ENCODE measurements around the gene FAM50A. TPM values are rescaled to one million over a fixed set of nuclear protein-coding genes. Genes with fewer than 3 reads are reported as not detected.
"Not testable (repeated sequence)": the region's sequence is repeated elsewhere in the genome, so short reads cannot be mapped to it uniquely, and the experiment has no call there.

Gene FAM50A
- total RNA-seq, 2 donors from 2014 or later, result 52.8 to 63.4 TPM

DNA sequence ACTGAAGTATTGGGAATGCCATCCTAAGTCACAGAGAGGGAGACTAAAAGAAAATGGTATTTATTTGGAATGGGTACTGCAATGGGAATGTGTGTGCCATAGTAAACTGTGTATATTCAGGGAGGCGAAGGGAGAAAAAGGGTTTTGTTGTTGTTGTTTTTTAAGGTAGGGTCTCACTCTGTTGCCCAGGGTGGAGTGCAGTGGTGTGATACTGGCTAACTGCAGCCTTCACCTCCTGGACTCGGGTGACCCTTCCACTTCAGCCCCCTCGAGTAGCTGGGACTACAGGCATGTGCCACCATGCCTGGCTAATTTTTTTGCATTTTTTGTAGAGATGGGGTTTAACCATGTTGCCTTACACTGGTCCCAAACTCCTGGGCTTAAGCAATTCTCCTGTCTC, 50.8 kb downstream of the FAM50A start:
- ATAC-seq (ENCODE audit: insufficient number of reproducible peaks, low FRiP score, low read depth), result no peak
- Histone ChIP-seq H3K27me3 (replicated peaks; ENCODE audit: insufficient read depth) (no peaks in the 10 kb centered on the region), H3K9me3 (no peaks in the 10 kb centered on the region), H3K36me3 (no peaks in the 10 kb centered on the region), H3K4me1 (ENCODE audit: control insufficient read depth in 1 of 2, low read depth in 2 of 2) (peaks cover 0 to 4% of the 10 kb centered on the region in 2 donors), H3K4me3 (no peak overlapping the region), H3K27ac (no peak overlapping the region)
- DNase-seq (ENCODE audit: low spot score), result no peak
- TF ChIP-seq, protein P1, sequence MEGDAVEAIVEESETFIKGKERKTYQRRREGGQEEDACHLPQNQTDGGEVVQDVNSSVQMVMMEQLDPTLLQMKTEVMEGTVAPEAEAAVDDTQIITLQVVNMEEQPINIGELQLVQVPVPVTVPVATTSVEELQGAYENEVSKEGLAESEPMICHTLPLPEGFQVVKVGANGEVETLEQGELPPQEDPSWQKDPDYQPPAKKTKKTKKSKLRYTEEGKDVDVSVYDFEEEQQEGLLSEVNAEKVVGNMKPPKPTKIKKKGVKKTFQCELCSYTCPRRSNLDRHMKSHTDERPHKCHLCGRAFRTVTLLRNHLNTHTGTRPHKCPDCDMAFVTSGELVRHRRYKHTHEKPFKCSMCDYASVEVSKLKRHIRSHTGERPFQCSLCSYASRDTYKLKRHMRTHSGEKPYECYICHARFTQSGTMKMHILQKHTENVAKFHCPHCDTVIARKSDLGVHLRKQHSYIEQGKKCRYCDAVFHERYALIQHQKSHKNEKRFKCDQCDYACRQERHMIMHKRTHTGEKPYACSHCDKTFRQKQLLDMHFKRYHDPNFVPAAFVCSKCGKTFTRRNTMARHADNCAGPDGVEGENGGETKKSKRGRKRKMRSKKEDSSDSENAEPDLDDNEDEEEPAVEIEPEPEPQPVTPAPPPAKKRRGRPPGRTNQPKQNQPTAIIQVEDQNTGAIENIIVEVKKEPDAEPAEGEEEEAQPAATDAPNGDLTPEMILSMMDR (IDR thresholded peaks at IDR 0.05), result no peak

DNA sequence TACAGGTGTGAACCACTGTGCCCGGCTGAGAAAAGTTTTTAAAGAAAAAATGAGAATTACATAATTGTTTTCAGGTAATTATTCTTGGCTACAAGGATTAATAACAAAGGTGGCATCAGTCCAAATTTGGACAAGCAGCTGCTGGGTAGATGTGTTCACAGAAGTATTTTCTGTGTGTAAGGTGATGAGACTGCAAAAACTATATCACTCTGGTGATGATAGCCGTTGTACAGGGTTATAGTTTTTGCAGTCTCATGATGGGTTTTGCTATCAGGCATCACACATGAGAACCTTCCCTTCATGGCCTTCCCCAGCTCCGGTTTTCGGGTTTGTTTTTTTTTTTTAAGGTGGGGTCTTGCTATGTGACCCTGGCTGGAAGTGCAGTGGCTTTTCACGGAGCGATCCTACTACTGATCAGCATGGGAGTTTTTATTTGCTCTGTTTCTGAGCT, 51.6 kb downstream of the FAM50A start:
- no peak overlapping the region for H3K4me3 ChIP-seq
- H3K9me3 ChIP-seq, result no peaks in the 10 kb centered on the region
- TF ChIP-seq, protein P1 (IDR thresholded peaks at IDR 0.05), result no peak
- DNase-seq (ENCODE audit: low spot score) (no peak), ATAC-seq (ENCODE audit: insufficient number of reproducible peaks, low FRiP score, low read depth) (no peak)
- no peaks in the 10 kb centered on the region for H3K27me3 ChIP-seq (replicated peaks; ENCODE audit: insufficient read depth)
- H3K27ac ChIP-seq, result no peak overlapping the region
- H3K4me1 ChIP-seq (ENCODE audit: control insufficient read depth in 1 of 2, low read depth in 2 of 2), result peaks cover 0 to 6% of the 10 kb centered on the region in 2 donors
- no peaks in the 10 kb centered on the region for H3K36me3 ChIP-seq

DNA sequence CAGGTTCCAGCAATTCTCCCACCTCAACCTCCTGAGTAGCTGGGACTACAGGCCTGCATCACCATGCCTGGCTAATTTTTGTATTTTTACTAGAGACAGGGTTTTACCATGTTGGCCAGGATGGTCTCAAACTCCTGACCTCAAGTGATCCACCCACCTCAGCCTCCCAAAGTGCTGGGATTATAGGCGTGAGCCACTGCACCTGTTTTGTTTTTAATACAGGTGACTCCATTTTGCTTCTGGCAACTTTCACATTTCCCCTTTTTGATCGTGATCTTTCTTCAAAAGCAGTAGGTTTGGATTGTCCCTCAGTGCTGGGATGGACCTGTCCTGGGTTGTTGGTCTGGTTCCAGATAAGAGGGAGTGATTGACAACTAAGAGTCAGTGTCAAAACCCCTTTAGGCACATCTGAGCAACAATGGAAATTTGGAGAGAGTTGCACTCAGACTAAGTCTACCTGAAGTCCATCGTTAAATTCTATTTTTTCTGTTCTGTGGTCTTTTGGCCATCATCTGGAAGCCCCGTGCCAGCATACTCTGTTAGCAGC, 52.7 kb downstream of the FAM50A start:
- not testable (repeated sequence) for H3K4me3 ChIP-seq; H3K27ac ChIP-seq; H3K9me3 ChIP-seq; ATAC-seq (ENCODE audit: insufficient number of reproducible peaks, low FRiP score, low read depth); H3K36me3 ChIP-seq; DNase-seq (ENCODE audit: low spot score); H3K4me1 ChIP-seq (ENCODE audit: control insufficient read depth in 1 of 2, low read depth in 2 of 2); H3K27me3 ChIP-seq (replicated peaks; ENCODE audit: insufficient read depth)

Other genes with a start within 250 kb of the FAM50A start
- gene OPN1MW2, start 224.4 kb upstream of the FAM50A start, total RNA-seq, result not detected
- not detected for gene OPN1MW3, start 186.6 kb upstream of the FAM50A start, total RNA-seq
- not detected for gene TEX28, start 149.0 kb upstream of the FAM50A start, total RNA-seq
- gene TKTL1, start 148.3 kb upstream of the FAM50A start, total RNA-seq, result under 1 TPM in 1 of 2 donors, not detected in 1; 0.42 TPM
- gene FLNA, start 69.5 kb upstream of the FAM50A start, total RNA-seq, result over 10,000 TPM in 1 of 2 donors, 1,000 to 10,000 TPM in 1; 5,928 to 11,236 TPM
- 10 to 100 TPM; 43.8 to 74.2 TPM for gene EMD, start 64.8 kb upstream of the FAM50A start, total RNA-seq
- 1,000 to 10,000 TPM; 2,221 to 4,479 TPM for gene RPL10, start 45.8 kb upstream of the FAM50A start, total RNA-seq
- 10 to 100 TPM; 39.9 to 41.8 TPM for gene DNASE1L1, start 34.9 kb upstream of the FAM50A start, total RNA-seq
- 10 to 100 TPM; 54.3 to 71.1 TPM for gene TAFAZZIN, start 32.6 kb upstream of the FAM50A start, total RNA-seq
- 10 to 100 TPM; 40.8 to 75.7 TPM for gene ATP6AP1, start 15.5 kb upstream of the FAM50A start, total RNA-seq
- gene GDI1, start 7.0 kb upstream of the FAM50A start, total RNA-seq, result 100 to 1,000 TPM in 1 of 2 donors, 10 to 100 TPM in 1; 99.4 to 151 TPM
- gene PLXNA3, start 14.1 kb downstream of the FAM50A start, total RNA-seq, result 10 to 100 TPM; 39.3 to 40.9 TPM
- gene LAGE3, start 35.1 kb downstream of the FAM50A start, total RNA-seq, result 1 to 10 TPM; 2.1 to 8.9 TPM
- gene UBL4A, start 42.5 kb downstream of the FAM50A start, total RNA-seq, result 10 to 100 TPM; 28.1 to 67.1 TPM
- 10 to 100 TPM; 26.7 to 55.5 TPM for gene SLC10A3, start 46.5 kb downstream of the FAM50A start, total RNA-seq
- gene FAM3A, start 72.1 kb downstream of the FAM50A start, total RNA-seq, result 10 to 100 TPM; 31.0 to 52.3 TPM
- 10 to 100 TPM; 67.3 to 70.1 TPM for gene G6PD, start 102.7 kb downstream of the FAM50A start, total RNA-seq
- 10 to 100 TPM; 25.7 to 52.8 TPM for gene IKBKG, start 103.5 kb downstream of the FAM50A start, total RNA-seq
- gene CTAG1A, start 141.0 kb downstream of the FAM50A start, total RNA-seq, result not detected
- gene CTAG1B, start 175.1 kb downstream of the FAM50A start, total RNA-seq, result not detected
- not detected for gene CTAG2, start 209.4 kb downstream of the FAM50A start, total RNA-seq

Data from thoracic aorta (tissue), 2 donors.